Stimulated activated CD8-positive, alpha-beta memory T cell treated with anti-CD3 and anti-CD28 coated beads, Interleukin-15, amount 100 ng/mL, for 4 hours (primary cell): ENCODE data around the gene KRTAP10-1.
"Not testable (repeated sequence)": the region's sequence is repeated elsewhere in the genome, so short reads cannot be mapped to it uniquely, and the experiment has no call there.

Experiments used
- DNase-seq, 2 donors: peaks; one replicate each; pipeline ENCODE4 v3.0.0-alpha.2; 2020; ENCODE audit warnings: low read depth in 2 of 2

KRTAP10-1 gene

DNA sequence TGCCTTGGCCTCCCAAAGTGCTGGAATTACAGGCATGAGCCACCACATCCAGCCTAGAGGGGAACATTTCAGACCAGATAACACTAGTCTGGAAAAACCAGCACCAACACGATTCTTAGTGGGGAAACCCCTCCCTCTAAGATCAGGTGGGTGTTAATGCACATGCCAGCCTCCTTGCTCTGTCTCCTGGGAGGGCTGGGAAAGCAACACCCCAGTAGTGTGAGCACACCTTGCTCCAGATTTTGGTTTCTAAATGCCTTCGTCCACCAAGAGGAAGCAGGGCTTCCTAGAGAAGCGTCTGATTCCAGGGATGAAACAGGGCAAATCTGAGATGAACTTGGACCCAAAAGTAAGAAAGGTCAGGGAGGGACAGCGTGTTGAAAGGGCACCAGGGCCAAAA is 31.3 kb upstream of the KRTAP10-1 start:
- DNase-seq, result no peak

- DNase-seq, result no peak
Observed at GRCh38 chr21:44569861-44570517, 30.0 kb upstream of the KRTAP10-1 start.

- no peak for DNase-seq
Observed at GRCh38 chr21:44568667-44569556, 28.9 kb upstream of the KRTAP10-1 start.

- DNase-seq, result no peak
Observed at GRCh38 chr21:44568261-44568660, 28.3 kb upstream of the KRTAP10-1 start.

DNA sequence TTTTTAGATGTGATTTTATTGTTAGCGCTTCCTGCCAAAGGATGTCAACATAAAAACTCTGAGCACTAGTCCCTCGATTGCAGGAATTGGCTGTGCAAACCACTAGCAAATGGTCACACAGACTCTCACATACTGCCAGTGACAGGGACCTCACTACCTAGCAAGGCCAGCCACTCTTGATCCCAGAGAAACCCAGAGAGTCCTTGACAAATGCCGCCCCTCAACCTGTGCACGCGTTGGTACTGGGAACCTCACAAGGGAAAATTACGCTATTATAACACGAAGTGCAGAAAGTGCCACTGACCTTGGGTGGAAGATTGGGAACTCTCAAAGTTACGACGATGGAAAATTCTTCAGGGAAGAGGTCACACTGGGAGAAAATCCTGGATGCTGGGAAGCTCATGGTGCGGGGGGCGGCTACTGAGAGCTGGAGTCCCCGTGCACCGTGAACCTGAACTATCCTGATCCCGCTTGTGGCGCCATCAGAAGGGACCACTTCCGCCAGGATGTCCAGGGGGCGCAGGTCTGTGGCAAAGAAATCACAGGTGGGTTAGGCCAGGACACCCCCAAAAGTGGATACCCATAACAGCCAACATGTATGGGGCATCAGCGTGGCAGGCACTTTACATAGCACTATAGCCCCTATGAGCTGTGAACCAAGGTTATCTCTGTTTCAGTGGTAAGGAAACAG is 27.6 kb upstream of the KRTAP10-1 start:
- no peak for DNase-seq

GRCh38 chr21:44566403-44566802 is 26.4 kb upstream of the KRTAP10-1 start:
- no peak for DNase-seq

- no peak for DNase-seq
Observed at GRCh38 chr21:44564886-44565598, 25.0 kb upstream of the KRTAP10-1 start.

- DNase-seq, result no peak
Observed at GRCh38 chr21:44564099-44564498, 24.1 kb upstream of the KRTAP10-1 start.

DNA sequence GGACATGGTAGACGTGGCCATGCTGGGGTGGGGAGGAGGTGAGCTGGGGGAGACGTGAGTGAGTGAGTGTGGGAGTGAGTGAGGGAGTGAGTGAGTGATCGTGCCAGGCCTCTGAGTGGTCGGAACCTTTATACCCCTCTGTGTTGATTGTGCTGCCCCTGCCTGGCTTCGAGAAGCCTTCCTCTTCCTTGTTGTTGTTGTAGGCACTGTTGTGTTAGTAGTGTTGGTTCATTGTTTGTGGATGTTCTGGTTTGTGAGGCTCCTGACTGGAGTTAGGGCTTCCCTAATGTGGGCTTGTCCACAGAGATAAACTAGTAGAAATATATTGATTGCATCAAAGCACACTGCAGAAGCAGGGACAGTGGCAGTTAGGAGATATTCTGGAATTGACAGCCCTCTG is 18.7 kb upstream of the KRTAP10-1 start, which contains the start of gene KRTAP10-3:
Gene KRTAP10-3 (minus strand): TSS at position 101 of the 400 bp plus-strand sequence. CDS start 80 bp downstream, at position 21.
- no peak for DNase-seq

DNA sequence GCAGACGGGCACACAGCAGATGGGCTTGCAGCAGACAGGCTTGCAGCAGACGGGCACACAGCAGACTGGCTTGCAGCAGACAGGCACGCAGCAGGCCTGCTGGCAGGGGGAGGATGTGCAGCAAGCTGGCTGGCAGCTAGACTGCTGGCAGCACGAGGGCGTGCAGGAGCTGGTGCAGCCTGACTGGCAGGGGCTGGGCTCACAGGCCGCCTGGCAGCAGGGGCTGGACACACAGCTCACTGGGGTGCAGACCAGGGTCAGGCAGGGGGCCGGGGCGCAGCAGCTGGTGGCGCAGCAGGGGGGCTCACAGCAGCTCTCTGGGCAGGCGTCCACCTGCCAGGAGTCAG is 18.3 kb upstream of the KRTAP10-1 start:
- not testable (repeated sequence) for DNase-seq

DNA sequence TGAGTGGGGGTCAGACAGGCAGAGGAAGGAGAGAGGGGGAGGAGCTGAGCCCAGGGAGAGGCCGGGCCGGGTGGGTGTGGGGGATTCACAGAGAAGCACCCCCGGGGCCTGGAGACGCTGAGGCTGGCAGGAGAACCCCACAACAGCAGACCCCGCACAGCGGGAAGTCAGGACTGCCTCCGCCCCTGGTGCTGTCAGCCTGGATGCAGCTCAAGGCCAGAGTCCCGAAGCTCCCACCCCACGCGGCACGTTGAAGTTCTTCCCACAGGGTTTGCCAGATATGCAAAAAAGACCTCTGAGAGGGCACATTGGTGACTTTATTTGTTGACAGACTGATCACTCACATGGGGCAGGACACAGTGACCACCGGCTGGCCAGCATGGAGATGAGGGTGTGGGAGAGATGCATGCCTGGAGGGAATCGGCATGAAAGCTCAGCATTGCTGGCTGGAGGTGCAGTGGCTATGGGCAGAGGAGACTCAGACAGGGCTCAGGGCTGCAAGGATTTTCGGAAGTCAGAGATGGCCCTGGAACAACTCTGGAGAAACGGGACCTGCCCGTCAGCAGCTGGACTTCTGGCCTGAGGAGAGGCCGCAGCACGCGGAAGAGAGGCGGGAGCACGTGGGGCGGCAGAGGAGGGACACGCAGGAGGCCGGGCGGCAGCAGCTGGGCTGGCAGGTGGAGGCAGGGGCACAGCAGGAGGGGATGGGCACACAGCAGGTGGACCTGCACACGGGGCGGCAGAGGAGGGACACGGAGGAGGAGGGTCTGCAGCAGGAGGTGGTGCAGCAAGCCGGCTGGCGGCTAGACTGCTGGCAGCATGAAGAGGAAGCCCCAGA is 17.7 kb upstream of the KRTAP10-1 start:
- no peak for DNase-seq

DNA sequence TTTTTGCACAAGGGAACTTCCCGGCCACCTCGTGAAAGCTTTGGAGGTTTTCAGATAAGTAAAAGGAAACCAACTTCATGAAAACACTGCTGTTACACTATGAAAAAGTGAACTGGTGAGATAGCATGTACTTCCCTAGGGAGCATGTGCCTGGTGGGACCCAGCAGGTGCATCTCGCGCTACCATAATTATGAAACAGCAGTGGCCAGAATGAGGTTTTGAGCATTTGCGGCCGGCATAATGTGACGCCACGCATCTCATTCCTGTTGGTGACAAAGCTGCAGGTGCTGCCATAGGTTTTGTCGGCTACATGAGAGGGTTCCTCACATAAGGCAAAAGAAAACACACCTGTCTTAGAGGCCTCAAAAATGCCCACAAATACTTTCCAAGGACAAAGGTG is 16.9 kb upstream of the KRTAP10-1 start:
- no peak for DNase-seq

DNA sequence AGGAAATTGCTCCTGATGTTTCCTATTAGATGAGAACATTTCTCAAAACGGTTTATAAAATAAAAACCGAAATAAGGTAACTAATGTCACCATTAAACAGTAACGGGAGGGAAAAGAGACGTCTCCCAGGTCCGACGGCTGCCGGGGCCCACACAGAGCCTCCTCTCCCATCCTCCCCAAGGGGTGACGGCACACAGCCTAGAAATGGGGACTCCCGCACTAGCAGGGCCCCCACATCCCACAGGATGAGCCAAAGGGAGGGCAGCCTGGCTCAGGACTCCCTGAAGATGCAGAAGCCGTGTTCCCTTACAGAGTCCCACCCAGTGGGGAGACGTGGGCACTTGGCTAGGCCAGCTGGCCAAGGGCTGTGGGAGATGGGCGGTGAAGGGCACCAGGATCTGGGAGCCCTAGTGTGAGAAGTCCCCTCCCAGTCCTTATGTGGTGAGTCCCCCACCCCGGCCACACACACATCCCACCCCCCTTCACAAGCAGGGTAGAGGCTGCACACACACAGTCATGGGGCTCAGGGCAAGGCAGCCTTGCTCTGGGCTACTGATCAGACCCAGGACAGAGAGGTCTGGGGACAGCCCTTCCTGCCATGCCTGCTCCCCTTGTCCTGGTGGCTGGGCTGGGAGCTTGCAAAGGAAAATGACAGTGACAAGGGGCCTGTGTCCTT is 15.3 kb upstream of the KRTAP10-1 start:
- DNase-seq, result no peak

- DNase-seq, result no peak
Observed at GRCh38 chr21:44552681-44553080, 12.7 kb upstream of the KRTAP10-1 start.

DNA sequence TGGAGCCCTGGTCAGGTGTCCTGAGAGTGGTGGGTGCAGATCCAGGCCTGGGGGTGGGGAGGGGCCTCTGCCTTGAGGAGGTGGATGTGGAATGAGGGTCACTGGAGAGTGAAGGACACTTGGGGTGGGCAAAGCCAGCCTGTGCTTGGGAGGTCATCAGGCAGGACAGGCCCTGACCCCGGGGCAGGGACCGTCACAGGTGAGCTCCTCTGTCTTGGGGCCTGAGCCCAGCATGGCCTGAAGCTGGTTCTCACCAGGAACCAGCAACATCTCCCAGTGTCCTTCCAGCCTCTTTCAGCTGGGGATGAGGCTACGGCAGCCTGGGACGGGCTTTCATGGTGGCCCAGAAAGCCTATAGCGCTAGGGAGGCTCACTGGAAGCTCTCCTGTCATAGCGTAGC is 12.1 kb upstream of the KRTAP10-1 start:
- no peak for DNase-seq

GRCh38 chr21:44551340-44551961 is 11.5 kb upstream of the KRTAP10-1 start, which contains the start of gene KRTAP10-2:
Gene KRTAP10-2 (minus strand): TSS chr21:44551505. CDS start chr21:44551458, 47 bp downstream.
- no peak for DNase-seq

DNA sequence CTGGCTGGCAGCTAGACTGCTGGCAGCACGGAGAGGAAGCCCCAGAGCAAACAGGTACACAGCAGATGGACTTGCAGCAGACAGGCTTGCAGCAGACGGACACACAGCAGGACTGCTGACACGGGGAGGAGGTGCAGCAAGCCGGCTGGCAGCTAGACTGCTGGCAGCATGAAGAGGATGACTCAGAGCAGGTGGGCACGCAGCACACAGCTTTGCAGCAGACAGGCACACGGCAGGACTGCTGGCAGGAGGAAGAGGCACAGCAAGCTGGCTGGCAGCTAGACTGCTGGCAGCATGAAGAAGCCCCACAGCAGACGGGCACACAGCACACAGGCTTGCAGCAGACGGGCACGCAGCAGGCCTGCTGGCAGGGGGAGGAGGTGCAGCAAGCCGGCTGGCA is 10.8 kb upstream of the KRTAP10-1 start:
- DNase-seq, result no peak

DNA sequence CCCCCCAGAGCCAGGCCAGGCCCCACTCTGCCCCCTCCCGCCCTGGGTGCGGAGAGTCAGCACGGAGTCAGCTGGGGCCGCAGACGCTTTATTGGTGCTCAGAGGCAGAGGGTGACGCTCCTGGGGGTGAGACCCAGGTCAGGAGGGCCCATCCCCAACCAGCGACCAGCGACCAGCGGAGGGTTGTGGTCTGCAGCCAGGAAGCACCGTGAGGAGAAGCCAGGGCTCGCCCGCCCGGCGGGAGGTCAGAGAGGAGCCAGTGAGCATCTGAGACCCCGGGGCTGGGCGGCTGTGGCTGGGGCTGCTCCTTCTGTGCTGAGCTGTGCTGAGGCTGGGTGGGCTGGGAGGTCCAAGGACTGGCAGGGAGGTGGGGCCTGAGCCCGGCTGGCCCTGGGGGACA is 10.3 kb upstream of the KRTAP10-1 start:
- DNase-seq, result not testable (repeated sequence)

- DNase-seq, result no peak
Observed at GRCh38 chr21:44549525-44550211, 9.7 kb upstream of the KRTAP10-1 start.
